Erythroblast (primary cell): Measurements from ENCODE around the gene MTCL1.

Experiments
- GATA1 ChIP-seq: IDR thresholded peaks from 2 replicates; pipeline ENCODE4 v1.6.1; 2011; ENCODE audit warnings: low read depth, mild to moderate bottlenecking, control low read depth, low read length, moderate library complexity
- POLR2A ChIP-seq: IDR thresholded peaks from 2 replicates; pipeline ENCODE4 v1.6.1; 2011; ENCODE audit warnings: mild to moderate bottlenecking, low read length

- TF ChIP-seq POLR2A (no peak), GATA1 (no peak)
Measured at GRCh38 chr18:8869696-8870095, 164.3 kb downstream of the MTCL1 start.
